Progenitor cell of endocrine pancreas (in vitro differentiated cells): ENCODE results near the gene GUCD1. TPM values are rescaled to one million over a fixed set of nuclear protein-coding genes. Genes with fewer than 3 reads are reported as not detected.

Source experiments
- DNase-seq: peaks from one replicate; pipeline ENCODE4 v3.0.0; 2021; ENCODE audit warnings: low spot score; ENCODE audit not compliant: unreplicated experiment
- H3K27ac Mint-ChIP-seq: 2 replicates; pipeline ENCODE4 v1.8.0; 2021; ENCODE audit warnings: mild to moderate bottlenecking, moderate library complexity, mixed read lengths
- H3K27me3 Mint-ChIP-seq: 2 replicates; pipeline ENCODE4 v1.8.0; 2021; ENCODE audit warnings: mixed read lengths
- H3K36me3 Mint-ChIP-seq: 2 replicates; pipeline ENCODE4 v1.8.0; 2022; ENCODE audit warnings: mixed read lengths; ENCODE audit not compliant: insufficient read depth
- H3K4me1 Mint-ChIP-seq: 2 replicates; pipeline ENCODE4 v1.8.0; 2021; ENCODE audit warnings: low read depth, mixed read lengths
- H3K4me3 Mint-ChIP-seq: 2 replicates; pipeline ENCODE4 v1.8.0; 2021; ENCODE audit warnings: low read depth, mild to moderate bottlenecking, moderate library complexity, mixed read lengths
- H3K9me3 Mint-ChIP-seq: 2 replicates; pipeline ENCODE4 v1.8.0; 2021; ENCODE audit warnings: low read depth, mixed read lengths
- total RNA-seq: library from RNA; stranded (reverse); gene quantifications from 2 replicates; pipeline ENCODE4 v1.2.1, GENCODE V29; 2021
- TF ChIP-seq, protein P1 (sequence below): fragments of 200-600 bp; sonication (generic); IDR thresholded peaks from one replicate; pipeline ENCODE4 v1.5.0; 2021; ENCODE audit warnings: antibody characterized with exemption, mild to moderate bottlenecking; ENCODE audit not compliant: unreplicated experiment

Gene GUCD1
- total RNA-seq, 1 donor from 2014 or later: 67.5 TPM

- peak overlapping the region; percentile 9 for H3K27ac Mint-ChIP-seq
- TF ChIP-seq, protein P1, sequence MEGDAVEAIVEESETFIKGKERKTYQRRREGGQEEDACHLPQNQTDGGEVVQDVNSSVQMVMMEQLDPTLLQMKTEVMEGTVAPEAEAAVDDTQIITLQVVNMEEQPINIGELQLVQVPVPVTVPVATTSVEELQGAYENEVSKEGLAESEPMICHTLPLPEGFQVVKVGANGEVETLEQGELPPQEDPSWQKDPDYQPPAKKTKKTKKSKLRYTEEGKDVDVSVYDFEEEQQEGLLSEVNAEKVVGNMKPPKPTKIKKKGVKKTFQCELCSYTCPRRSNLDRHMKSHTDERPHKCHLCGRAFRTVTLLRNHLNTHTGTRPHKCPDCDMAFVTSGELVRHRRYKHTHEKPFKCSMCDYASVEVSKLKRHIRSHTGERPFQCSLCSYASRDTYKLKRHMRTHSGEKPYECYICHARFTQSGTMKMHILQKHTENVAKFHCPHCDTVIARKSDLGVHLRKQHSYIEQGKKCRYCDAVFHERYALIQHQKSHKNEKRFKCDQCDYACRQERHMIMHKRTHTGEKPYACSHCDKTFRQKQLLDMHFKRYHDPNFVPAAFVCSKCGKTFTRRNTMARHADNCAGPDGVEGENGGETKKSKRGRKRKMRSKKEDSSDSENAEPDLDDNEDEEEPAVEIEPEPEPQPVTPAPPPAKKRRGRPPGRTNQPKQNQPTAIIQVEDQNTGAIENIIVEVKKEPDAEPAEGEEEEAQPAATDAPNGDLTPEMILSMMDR: no peak
- peaks cover 9% of the 10 kb centered on the region for H3K36me3 Mint-ChIP-seq
- no peak overlapping the region for H3K4me3 Mint-ChIP-seq
- peaks cover 12% of the 10 kb centered on the region for H3K4me1 Mint-ChIP-seq
- H3K9me3 Mint-ChIP-seq: no peaks in the 10 kb centered on the region
- DNase-seq: no peak
- H3K27me3 Mint-ChIP-seq: no peaks in the 10 kb centered on the region
Measured at GRCh38 chr22:24550028-24550901, 4.7 kb downstream of the GUCD1 start.

- H3K27ac Mint-ChIP-seq: no peak overlapping the region
- H3K4me1 Mint-ChIP-seq: peaks cover 4% of the 10 kb centered on the region
- TF ChIP-seq, protein P1: no peak
- no peak for DNase-seq
- H3K27me3 Mint-ChIP-seq: no peaks in the 10 kb centered on the region
- peaks cover 10% of the 10 kb centered on the region for H3K36me3 Mint-ChIP-seq
- no peaks in the 10 kb centered on the region for H3K9me3 Mint-ChIP-seq
- H3K4me3 Mint-ChIP-seq: no peak overlapping the region
Measured at GRCh38 chr22:24548812-24549211, 6.1 kb downstream of the GUCD1 start.

- Mint-ChIP-seq H3K9me3 (no peaks in the 10 kb centered on the region), H3K36me3 (peaks cover 14% of the 10 kb centered on the region), H3K4me3 (no peak overlapping the region), H3K4me1 (no peaks in the 10 kb centered on the region), H3K27ac (no peak overlapping the region), H3K27me3 (no peaks in the 10 kb centered on the region)
- TF ChIP-seq, protein P1: no peak
- DNase-seq: no peak
Measured at GRCh38 chr22:24543679-24544243, 11.2 kb downstream of the GUCD1 start.

DNA sequence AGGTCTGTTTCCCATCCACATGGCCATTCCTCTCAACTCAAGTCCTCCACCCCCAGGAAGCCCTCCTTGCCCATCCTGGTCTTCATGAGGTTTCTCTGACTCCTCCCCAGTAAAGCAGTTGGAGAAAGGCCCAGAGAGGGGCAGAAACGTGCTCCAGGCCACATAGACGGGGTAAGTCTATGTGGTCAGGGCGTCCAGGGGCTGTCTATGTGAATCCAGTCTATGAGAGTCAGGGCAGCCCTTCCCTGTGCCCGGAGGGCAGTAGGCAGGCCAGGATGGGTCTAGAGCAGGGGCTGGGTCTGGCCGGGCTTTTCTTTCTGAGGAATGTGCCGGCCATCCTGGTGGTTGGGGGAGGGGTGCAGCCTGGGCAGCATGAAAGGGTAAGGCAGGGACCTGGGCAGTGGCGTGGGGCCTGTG, 11.7 kb downstream of the GUCD1 start:
- no peaks in the 10 kb centered on the region for H3K27me3 Mint-ChIP-seq
- H3K36me3 Mint-ChIP-seq: peaks cover 14% of the 10 kb centered on the region
- DNase-seq: no peak
- no peaks in the 10 kb centered on the region for H3K9me3 Mint-ChIP-seq
- no peak overlapping the region for H3K4me3 Mint-ChIP-seq
- TF ChIP-seq, protein P1: no peak
- H3K4me1 Mint-ChIP-seq: no peaks in the 10 kb centered on the region
- H3K27ac Mint-ChIP-seq: no peak overlapping the region

DNA sequence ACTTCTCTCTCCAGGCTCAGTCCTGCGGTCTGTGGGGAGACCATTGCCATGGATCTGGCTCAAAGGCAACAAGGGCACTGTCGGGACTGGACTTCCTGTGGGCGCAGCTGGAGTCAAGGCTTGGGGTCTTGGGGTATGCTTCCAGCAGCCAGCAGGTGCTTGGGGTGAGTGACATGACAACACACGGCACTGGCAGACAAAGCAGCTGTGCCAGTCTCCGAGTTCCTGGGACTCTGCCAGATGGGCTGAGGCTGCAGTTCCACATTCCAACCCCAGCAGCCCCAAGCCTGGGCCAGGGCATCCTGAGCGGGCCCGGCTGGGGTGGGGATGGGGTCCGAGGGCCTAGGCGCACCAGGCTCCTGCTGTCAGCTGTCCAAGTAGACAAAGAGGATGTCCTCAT, 12.3 kb downstream of the GUCD1 start:
- Mint-ChIP-seq H3K27me3 (no peaks in the 10 kb centered on the region), H3K9me3 (no peaks in the 10 kb centered on the region), H3K36me3 (peaks cover 14% of the 10 kb centered on the region), H3K4me1 (no peaks in the 10 kb centered on the region), H3K27ac (no peak overlapping the region), H3K4me3 (no peak overlapping the region)
- DNase-seq: no peak
- TF ChIP-seq, protein P1: no peak
